Esophagus (tissue), 2 donors: ENCODE data around the gene ZAR1L. TPM values are rescaled to one million over a fixed set of nuclear protein-coding genes. Genes with fewer than 3 reads are reported as not detected.

Experiments
- H3K27ac ChIP-seq, 2 donors: one replicate each; pipeline ENCODE4 v1.5.1; 2013; ENCODE audit warnings: low read depth in 2 of 2, mild to moderate bottlenecking in 2 of 2, inconsistent platforms in 1 of 2, low read length in 1 of 2, moderate library complexity in 1 of 2
- H3K27me3 ChIP-seq, 2 donors: one replicate each; pipeline ENCODE4 v1.6.1; 2013; ENCODE audit warnings: low read length in 2 of 2, control low read depth in 1 of 2, mild to moderate bottlenecking in 1 of 2; ENCODE audit not compliant: insufficient read depth in 2 of 2, control insufficient read depth in 1 of 2
- H3K36me3 ChIP-seq, 2 donors: one replicate each; pipeline ENCODE4 v1.6.1; 2013; ENCODE audit warnings: low read length in 1 of 2; ENCODE audit not compliant: control insufficient read depth in 2 of 2, insufficient read depth in 2 of 2
- H3K4me1 ChIP-seq, 2 donors: one replicate each; pipeline ENCODE4 v1.6.1; 2013; ENCODE audit warnings: low read length in 1 of 2; ENCODE audit not compliant: control insufficient read depth in 2 of 2, insufficient read depth in 2 of 2
- H3K4me3 ChIP-seq, 2 donors: one replicate each; pipeline ENCODE4 v1.5.1; 2013; ENCODE audit warnings: low read length in 2 of 2, mild to moderate bottlenecking in 2 of 2, low read depth in 1 of 2, moderate library complexity in 1 of 2
- H3K9me3 ChIP-seq, 2 donors: one replicate each; pipeline ENCODE4 v1.6.1; 2013; ENCODE audit warnings: mild to moderate bottlenecking in 2 of 2, low read depth in 1 of 2, low read length in 1 of 2, moderate library complexity in 1 of 2; ENCODE audit not compliant: control insufficient read depth in 2 of 2, insufficient read depth in 1 of 2
- WGBS, 2 donors: extraction: QIAGEN DNeasy Blood & Tissue Kit; methylation state at CpG; one replicate each; pipeline ENCODE4 v1.1.7; 2013; 5-methylcytosine and 5-hydroxymethylcytosine counted together
- polyA plus RNA-seq, 2 donors: library from polyadenylated mRNA; stranded (reverse); fragments of 200-250 nt; gene quantifications; one replicate each; pipeline ENCODE4 v1.2.3, GENCODE V29; 2013
- donor health status: healthy with polysubstance abuse.
- donor health status: Bipolar disorder and iron deficiency.

ZAR1L gene
- polyA plus RNA-seq, 2 donors: not detected

- WGBS, 2 donors: 77 to 81% methylated on average over 2 of the region's 2 CpGs
- no peaks in the 10 kb centered on the region for H3K9me3 ChIP-seq
- H3K27ac ChIP-seq: no peak overlapping the region
- H3K36me3 ChIP-seq: no peaks in the 10 kb centered on the region
- H3K27me3 ChIP-seq: no peaks in the 10 kb centered on the region
- H3K4me3 ChIP-seq: no peak overlapping the region
- no peaks in the 10 kb centered on the region for H3K4me1 ChIP-seq
Observed at GRCh38 chr13:32302461-32302860, 12.7 kb downstream of the ZAR1L start.

- Histone ChIP-seq H3K9me3 (no peaks in the 10 kb centered on the region), H3K36me3 (no peaks in the 10 kb centered on the region), H3K27ac (no peak overlapping the region), H3K4me3 (no peak overlapping the region), H3K27me3 (no peaks in the 10 kb centered on the region), H3K4me1 (no peaks in the 10 kb centered on the region)
- WGBS, 2 donors: 82 to 90% methylated on average over 1 of the region's 1 CpG
Observed at GRCh38 chr13:32300920-32301319, 14.2 kb downstream of the ZAR1L start.

DNA sequence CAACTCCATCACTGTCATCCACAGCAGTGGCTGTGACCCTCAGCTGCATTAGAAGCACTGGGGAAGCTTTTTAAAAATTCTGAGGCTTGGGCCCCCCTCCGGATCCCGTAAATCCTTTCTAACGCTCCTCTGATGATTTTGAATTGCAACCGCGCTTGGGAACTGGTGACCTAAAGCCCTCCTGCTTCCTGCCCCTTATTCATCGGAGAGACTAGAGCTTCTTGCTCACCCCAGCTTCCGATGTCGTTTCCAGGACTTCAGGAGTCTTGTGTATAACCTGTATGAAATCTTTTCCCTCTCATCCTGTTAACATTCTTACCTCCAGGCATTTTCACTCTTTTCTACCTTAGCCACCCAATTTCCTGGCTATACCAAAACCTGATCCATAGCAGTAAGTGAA is 14.8 kb downstream of the ZAR1L start:
- H3K4me3 ChIP-seq: no peak overlapping the region
- H3K36me3 ChIP-seq: no peaks in the 10 kb centered on the region
- 63 to 69% methylated on average over 8 of the region's 8 CpGs for WGBS, 2 donors
- H3K27me3 ChIP-seq: no peaks in the 10 kb centered on the region
- H3K27ac ChIP-seq: no peak overlapping the region
- no peaks in the 10 kb centered on the region for H3K9me3 ChIP-seq
- H3K4me1 ChIP-seq: no peaks in the 10 kb centered on the region

GRCh38 chr13:32299893-32300292 is 15.3 kb downstream of the ZAR1L start:
- Histone ChIP-seq H3K9me3 (no peaks in the 10 kb centered on the region), H3K36me3 (no peaks in the 10 kb centered on the region)

DNA sequence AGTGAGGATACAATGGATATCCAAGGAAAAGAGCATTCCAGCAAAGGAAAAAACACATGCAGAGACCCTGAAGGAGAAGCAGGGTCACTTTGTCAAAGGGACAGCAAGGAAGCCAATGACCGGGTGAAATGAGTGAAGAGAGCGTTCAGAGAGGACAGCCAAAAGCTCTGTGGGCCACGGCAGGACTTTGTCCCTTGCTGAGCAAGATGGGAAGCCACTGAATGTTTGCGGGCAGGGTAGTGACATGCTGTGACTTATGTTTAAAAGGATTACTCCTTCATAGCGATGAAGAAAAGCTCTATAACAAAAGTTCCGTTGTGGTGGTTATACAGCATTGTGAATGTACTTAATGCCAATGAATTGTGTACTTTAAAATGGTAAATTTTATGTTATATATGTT is 16.5 kb downstream of the ZAR1L start:
- H3K4me3 ChIP-seq: no peak overlapping the region
- WGBS, 2 donors: 86 to 90% methylated on average over 6 of the region's 6 CpGs
- no peaks in the 10 kb centered on the region for H3K27me3 ChIP-seq
- no peaks in the 10 kb centered on the region for H3K4me1 ChIP-seq
- no peak overlapping the region for H3K27ac ChIP-seq
- H3K9me3 ChIP-seq: no peaks in the 10 kb centered on the region
- H3K36me3 ChIP-seq: no peaks in the 10 kb centered on the region

More at GRCh38 chr13:32299893-32300292, 15.3 kb downstream of the ZAR1L start:
- WGBS, 2 donors: 71 to 74% methylated on average over 4 of the region's 4 CpGs
- Histone ChIP-seq H3K4me1 (no peaks in the 10 kb centered on the region), H3K27me3 (no peaks in the 10 kb centered on the region), H3K27ac (no peak overlapping the region), H3K4me3 (no peak overlapping the region)

DNA sequence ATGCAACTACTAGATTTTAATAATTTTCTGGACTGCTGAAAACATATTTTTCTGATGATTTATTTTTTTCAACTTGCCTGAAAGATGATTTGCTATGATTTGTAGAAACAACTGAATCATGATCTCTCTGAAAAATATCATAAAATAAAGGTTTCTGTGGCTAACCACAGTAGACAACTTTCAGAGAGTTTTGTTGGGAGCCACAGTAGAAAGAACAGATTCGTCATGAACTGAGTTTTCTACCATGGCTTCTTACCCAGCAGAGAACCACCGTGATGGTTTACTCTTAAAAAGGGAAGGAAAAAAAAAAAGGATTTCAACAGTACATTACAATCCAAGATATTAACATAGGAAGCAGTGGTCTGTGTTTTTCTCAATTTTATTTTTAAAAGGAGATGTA is 18.0 kb downstream of the ZAR1L start:
- Histone ChIP-seq H3K27ac (no peak overlapping the region), H3K36me3 (no peaks in the 10 kb centered on the region), H3K27me3 (no peaks in the 10 kb centered on the region), H3K9me3 (no peaks in the 10 kb centered on the region), H3K4me3 (no peak overlapping the region), H3K4me1 (no peaks in the 10 kb centered on the region)
- WGBS, 2 donors: 74 to 75% methylated on average over 2 of the region's 2 CpGs

DNA sequence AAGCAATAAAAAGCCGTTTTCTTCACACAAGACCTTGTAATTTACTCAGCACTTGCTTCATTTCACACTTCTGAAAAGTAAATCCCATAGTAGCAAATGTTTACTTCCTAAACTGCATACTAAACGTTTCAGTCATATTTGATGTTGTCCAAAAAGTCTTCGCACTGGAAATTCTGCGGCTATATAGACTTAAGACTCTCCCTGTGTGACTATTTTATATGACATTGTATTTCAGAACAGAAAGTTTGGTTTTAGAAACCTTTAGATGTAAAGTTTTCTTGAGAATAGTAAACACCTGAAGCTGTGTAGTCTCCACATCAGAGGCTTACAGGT is 29.6 kb downstream of the ZAR1L start:
- WGBS, 2 donors: 30 to 40% methylated on average over 4 of the region's 4 CpGs
- Histone ChIP-seq H3K4me3 (no peak overlapping the region), H3K27me3 (no peaks in the 10 kb centered on the region), H3K4me1 (no peaks in the 10 kb centered on the region), H3K27ac (no peak overlapping the region), H3K36me3 (no peaks in the 10 kb centered on the region), H3K9me3 (no peaks in the 10 kb centered on the region)

DNA sequence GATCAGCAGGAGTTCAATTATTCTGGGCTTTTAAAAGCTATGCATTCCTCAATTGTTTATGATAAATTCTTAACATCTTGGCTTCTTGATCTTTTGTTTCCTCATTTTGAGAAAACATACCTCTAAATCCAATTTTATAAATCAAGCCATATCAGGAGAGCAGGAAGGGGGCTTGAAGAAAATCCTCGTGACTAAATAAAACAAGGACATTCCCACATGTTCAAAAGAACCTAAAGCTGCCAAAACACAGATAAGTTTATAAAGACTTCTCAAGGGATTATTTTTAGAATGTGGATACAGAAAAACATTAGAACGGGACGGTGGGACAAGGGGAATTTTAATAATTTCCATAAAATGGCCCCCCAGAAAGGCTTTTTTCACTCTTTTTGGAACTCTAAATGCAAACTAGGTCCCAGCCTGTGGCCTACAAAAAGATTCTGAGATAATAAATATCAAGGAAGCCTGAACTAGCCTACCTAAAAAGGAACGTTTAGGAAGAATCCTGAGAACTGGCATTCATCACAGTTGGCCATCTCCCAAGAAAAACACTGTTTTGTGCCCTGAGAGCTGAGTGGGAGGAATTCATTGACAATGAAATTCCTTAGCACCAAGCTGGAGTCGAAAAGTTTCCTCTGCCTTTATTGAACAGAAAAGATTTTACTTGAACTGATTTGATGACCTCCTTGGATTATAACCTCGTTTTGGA is 30.1 kb downstream of the ZAR1L start:
- WGBS, 2 donors: 30 to 33% methylated on average over 6 of the region's 6 CpGs

DNA sequence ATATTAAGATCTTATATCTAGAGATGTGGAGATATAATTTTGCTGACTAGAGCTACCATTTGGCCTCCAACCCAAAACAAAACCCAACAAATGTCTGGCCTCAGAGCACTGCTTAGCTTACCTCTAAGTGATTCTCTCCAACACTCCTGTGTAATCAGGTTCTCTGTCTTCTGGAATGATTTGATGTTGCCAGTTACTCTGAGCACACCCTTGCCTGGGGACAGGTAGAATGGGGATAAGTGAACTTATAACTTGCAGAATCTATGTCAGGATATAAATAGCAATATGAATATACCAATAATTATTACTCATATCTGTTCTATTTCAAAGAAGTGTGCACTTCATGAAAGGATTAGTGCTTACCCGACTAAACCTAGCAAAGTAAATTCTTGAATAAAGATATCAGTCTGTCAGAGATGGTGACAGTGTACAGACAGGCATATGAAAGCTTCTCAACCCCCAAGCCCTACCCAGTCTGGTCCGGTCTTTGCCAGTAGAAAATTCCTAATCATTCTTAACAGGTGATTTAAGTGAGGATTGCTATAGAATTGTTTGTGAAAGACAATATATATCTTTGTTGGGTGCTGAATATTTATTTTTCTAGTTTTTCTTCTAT is 33.0 kb downstream of the ZAR1L start:
- WGBS, 2 donors: 69 to 73% methylated on average over 2 of the region's 2 CpGs
- H3K27me3 ChIP-seq: no peaks in the 10 kb centered on the region
- H3K4me3 ChIP-seq: no peak overlapping the region
- H3K27ac ChIP-seq: no peak overlapping the region
- no peaks in the 10 kb centered on the region for H3K4me1 ChIP-seq
- H3K9me3 ChIP-seq: no peaks in the 10 kb centered on the region
- no peaks in the 10 kb centered on the region for H3K36me3 ChIP-seq

More for the DNA sequence above, 30.1 kb downstream of the ZAR1L start:
- Histone ChIP-seq H3K4me1 (no peaks in the 10 kb centered on the region), H3K36me3 (no peaks in the 10 kb centered on the region), H3K9me3 (no peaks in the 10 kb centered on the region), H3K27me3 (no peaks in the 10 kb centered on the region), H3K4me3 (no peak overlapping the region), H3K27ac (no peak overlapping the region)

DNA sequence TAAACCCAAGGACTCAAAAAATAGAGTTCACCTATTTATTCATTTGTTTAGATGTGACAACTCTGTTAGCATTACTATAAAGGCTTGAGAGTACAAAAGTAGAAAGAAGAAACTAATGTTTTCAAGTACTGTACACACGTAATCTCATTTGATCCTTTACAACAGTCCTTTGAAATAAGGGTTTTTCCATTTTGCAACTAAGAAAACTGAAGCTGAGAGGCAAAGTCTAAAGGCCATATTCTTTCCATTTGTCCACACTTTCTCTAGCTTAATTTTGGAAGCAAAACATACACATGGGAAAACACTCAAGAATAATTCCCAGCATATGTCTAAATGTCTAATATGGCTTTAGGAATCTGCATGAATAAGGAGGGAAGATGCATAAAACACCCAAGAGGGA is 34.1 kb downstream of the ZAR1L start:
- 85 to 87% methylated on average over 1 of the region's 1 CpG for WGBS, 2 donors
- no peak overlapping the region for H3K27ac ChIP-seq
- H3K4me3 ChIP-seq: no peak overlapping the region
- no peaks in the 10 kb centered on the region for H3K4me1 ChIP-seq
- no peaks in the 10 kb centered on the region for H3K36me3 ChIP-seq
- no peaks in the 10 kb centered on the region for H3K9me3 ChIP-seq
- H3K27me3 ChIP-seq: no peaks in the 10 kb centered on the region
